ENCODE measurements around the gene PARP1. TPM values are rescaled to one million over a fixed set of nuclear protein-coding genes. Genes with fewer than 3 reads are reported as not detected.

Gene PARP1
- total RNA-seq, 2 donors from 2014 or later, result 70.3 TPM

DNA sequence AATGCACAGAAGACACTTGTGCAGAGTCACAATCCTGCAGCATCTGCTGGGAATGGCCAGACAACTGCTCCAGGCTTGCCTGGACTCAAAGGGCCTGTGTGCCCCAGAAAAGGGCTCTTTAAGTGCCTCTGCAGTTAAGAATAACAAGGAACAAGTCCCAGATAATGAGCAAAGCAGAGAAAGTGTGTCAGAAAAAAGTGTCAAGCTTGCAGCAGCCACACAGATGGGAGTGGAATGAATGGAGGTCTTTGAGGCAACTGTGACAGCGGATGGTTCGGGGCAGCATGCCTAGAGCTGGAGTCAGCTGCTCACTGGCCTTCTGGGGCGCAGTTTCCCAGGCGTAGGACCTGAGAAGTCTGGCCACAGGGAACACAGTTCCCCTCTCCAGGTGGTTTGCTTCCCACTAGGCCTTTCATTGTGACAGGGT lies 5.1 kb downstream of the PARP1 start:
- H3K4me3 ChIP-seq, result no peak overlapping the region
- no peak for TF ChIP-seq CTCF (IDR thresholded peaks at IDR 0.05)
- ATAC-seq (ENCODE audit: insufficient number of reproducible peaks, low FRiP score, low read depth) (no peak), DNase-seq (ENCODE audit: low spot score) (no peak)
- no peaks in the 10 kb centered on the region for H3K27me3 ChIP-seq (replicated peaks; ENCODE audit: insufficient read depth)
- peaks cover 21 to 43% of the 10 kb centered on the region in 2 donors for H3K4me1 ChIP-seq (ENCODE audit: control insufficient read depth in 1 of 2, low read depth in 2 of 2)
- H3K36me3 ChIP-seq, result peaks cover 18% of the 10 kb centered on the region
- no peak overlapping the region for H3K27ac ChIP-seq
- no peaks in the 10 kb centered on the region for H3K9me3 ChIP-seq

DNA sequence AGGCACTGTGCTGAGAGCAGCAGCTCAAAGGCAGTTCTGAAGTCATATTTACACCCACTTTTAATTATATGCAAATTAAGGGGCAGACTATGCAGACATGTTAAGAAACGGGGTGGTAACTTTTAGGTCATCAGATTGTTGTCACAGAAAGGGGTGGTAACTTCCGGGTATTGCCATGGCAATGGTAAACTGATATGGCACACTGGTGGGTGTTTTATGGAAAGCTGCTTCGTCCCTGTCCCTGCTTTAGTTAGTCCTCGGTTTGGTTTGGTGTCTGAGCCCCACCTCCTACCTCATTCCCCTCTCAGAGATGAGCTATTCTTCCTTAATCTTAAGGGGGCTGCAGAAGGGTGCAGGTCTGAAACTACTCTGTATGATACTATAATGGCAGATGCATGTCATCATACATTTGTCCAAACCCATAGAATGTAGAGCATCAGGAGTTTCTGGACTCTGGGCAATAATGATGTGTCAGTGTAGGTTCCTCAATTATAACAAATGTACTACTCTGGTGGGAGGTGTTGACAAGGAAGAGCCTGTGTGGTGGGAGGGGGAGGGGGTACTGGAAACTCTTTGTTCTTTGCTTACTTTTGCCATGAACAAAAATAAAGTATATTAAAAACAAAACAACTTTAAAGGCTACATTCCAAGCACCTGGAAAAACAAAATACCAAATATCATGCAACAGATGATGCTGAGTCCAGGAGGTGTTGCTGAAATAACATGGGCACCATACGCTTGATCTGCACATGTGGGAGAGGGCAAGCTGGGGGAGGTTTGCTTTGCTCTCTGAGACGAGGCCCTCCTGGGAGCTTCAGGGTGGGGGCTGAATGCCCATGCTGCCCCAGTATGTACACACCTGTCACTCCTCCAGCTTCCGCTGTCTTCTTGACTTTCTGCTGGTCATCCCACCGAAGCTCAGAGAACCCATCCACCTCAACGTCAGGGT lies 6.3 kb downstream of the PARP1 start:
- no peak overlapping the region for H3K4me3 ChIP-seq
- peaks cover 18% of the 10 kb centered on the region for H3K36me3 ChIP-seq
- H3K4me1 ChIP-seq (ENCODE audit: control insufficient read depth in 1 of 2, low read depth in 2 of 2), result peaks cover 17 to 35% of the 10 kb centered on the region in 2 donors
- no peaks in the 10 kb centered on the region for H3K9me3 ChIP-seq
- no peak overlapping the region for H3K27ac ChIP-seq
- DNase-seq (ENCODE audit: low spot score), result no peak
- ATAC-seq (ENCODE audit: insufficient number of reproducible peaks, low FRiP score, low read depth), result no peak
- no peaks in the 10 kb centered on the region for H3K27me3 ChIP-seq (replicated peaks; ENCODE audit: insufficient read depth)
- TF ChIP-seq CTCF (IDR thresholded peaks at IDR 0.05), result no peak

DNA sequence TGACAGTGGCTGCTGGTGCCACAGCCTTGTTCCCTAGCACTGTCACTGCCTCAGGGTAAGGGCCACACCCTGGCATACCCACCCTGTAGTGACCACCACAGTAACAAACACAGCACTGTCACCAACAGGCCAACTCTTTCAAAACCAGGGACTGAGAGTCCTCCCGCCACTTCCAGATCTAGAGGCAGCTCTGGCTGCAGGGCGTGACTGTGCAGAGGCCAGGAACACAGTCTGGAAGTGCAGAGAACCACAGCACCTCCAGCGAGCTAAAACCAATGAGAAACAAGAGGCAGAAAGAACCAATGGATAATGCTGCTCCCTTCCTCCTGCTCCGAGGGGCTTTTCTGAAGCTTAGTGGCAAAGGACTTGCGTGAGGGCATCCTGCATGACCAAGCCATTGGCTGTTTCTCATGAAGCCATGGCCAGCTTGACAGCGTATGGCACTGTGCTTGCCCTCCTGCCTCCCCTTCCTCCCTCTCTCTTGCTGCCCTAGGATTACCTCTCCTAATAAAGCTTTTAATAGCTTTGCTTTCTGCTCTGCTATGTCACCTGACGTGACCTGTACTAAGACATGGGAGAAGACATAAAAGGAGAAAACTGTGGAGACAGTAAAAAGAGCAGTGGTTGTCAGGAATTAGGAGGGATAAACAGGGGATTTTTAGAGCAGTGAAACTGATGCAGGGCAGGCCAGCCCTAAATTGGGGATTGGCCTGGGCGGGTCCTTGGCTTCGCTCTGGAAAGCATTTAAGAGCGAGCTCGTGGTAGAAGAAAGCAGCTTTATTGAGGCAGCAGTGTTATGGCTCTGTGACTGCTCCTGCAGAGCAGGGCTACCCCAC lies 7.2 kb downstream of the PARP1 start:
- no peak for DNase-seq (ENCODE audit: low spot score)
- TF ChIP-seq CTCF (IDR thresholded peaks at IDR 0.05), result no peak
- Histone ChIP-seq H3K27ac (no peak overlapping the region), H3K27me3 (replicated peaks; ENCODE audit: insufficient read depth) (no peaks in the 10 kb centered on the region), H3K4me1 (ENCODE audit: control insufficient read depth in 1 of 2, low read depth in 2 of 2) (peaks cover 8 to 26% of the 10 kb centered on the region in 2 donors), H3K4me3 (no peak overlapping the region), H3K9me3 (no peaks in the 10 kb centered on the region), H3K36me3 (peaks cover 18% of the 10 kb centered on the region)
- ATAC-seq (ENCODE audit: insufficient number of reproducible peaks, low FRiP score, low read depth), result no peak

- ATAC-seq (ENCODE audit: insufficient number of reproducible peaks, low FRiP score, low read depth) (no peak), DNase-seq (ENCODE audit: low spot score) (no peak)
- no peak overlapping the region for H3K27ac ChIP-seq
- H3K36me3 ChIP-seq, result peaks cover 18% of the 10 kb centered on the region
- peaks cover 0 to 4% of the 10 kb centered on the region in 2 donors for H3K4me1 ChIP-seq (ENCODE audit: control insufficient read depth in 1 of 2, low read depth in 2 of 2)
- no peak for TF ChIP-seq CTCF (IDR thresholded peaks at IDR 0.05)
- no peaks in the 10 kb centered on the region for H3K9me3 ChIP-seq
- no peaks in the 10 kb centered on the region for H3K27me3 ChIP-seq (replicated peaks; ENCODE audit: insufficient read depth)
- no peak overlapping the region for H3K4me3 ChIP-seq
Observed at GRCh38 chr1:226397955-226398636, 9.8 kb downstream of the PARP1 start.
